Left ventricle myocardium inferior (tissue), 1 donor: ENCODE data around the gene CFAP73. TPM values are rescaled to one million over a fixed set of nuclear protein-coding genes. Genes with fewer than 3 reads are reported as not detected.

Experiments
- DNase-seq: peaks from one replicate; pipeline ENCODE4 v3.0.0-alpha.2; 2020
- H3K27ac ChIP-seq: fragments of 200-600 bp; replicated peaks from 2 replicates; pipeline ENCODE4 v1.8.0; 2021
- H3K27me3 ChIP-seq: fragments of 200-600 bp; 2 replicates; pipeline ENCODE4 v1.8.0; 2021; ENCODE audit warnings: low read depth
- H3K36me3 ChIP-seq: fragments of 200-600 bp; 2 replicates; pipeline ENCODE4 v1.8.0; 2021
- H3K4me1 ChIP-seq: fragments of 200-600 bp; 2 replicates; pipeline ENCODE4 v1.8.0; 2021
- H3K4me3 ChIP-seq: fragments of 200-600 bp; 2 replicates; pipeline ENCODE4 v1.8.0; 2021; ENCODE audit warnings: mild to moderate bottlenecking, moderate library complexity
- H3K9me3 ChIP-seq: fragments of 200-600 bp; replicated peaks from 2 replicates; pipeline ENCODE4 v1.8.0; 2021
- CTCF ChIP-seq: fragments of 200-600 bp; IDR thresholded peaks from 2 replicates; pipeline ENCODE4 v1.8.0; 2021; ENCODE audit warnings: antibody characterized with exemption, mild to moderate bottlenecking, borderline replicate concordance
- intact Hi-C: fragments of 100-400 bp; cut with micrococcal nuclease; formaldehyde crosslinking; loops from one replicate; pipeline ENCODE4 v1.11.0; 2022
- long read RNA-seq: library from polyadenylated mRNA; unstranded; transcript quantifications from one replicate; pipeline ENCODE4 v2.0.0, GENCODE V29; 2021
- total RNA-seq: library from RNA; stranded (reverse); fragmentation: NEBNext Ultra II Directional; extraction: Animal tissue kit (Norgen Biotek cat#: 25700); gene quantifications from one replicate; pipeline ENCODE4 v1.2.1, GENCODE V29; 2021
- donor health status: DM: no; HTN: yes; CAD: no; lungs with severe emphysema.

The CFAP73 gene
- total RNA-seq: not detected
- long read RNA-seq: 0 reads

GRCh38 chr12:113149361-113150150 lies at the start of gene CFAP73:
CFAP73 (plus strand) TSS chr12:113149724; CDS start chr12:113149858, 134 bp downstream.
- peak; percentile 59 for DNase-seq
- Histone ChIP-seq H3K4me1 (peaks cover 24% of the 10 kb centered on the region), H3K36me3 (no peaks in the 10 kb centered on the region), H3K4me3 (peak within 1 kb of the TSS; percentile 23), H3K27ac (no peak within 1 kb of the TSS), H3K27me3 (peaks cover 69% of the 10 kb centered on the region), H3K9me3 (no peaks in the 10 kb centered on the region)
- intact Hi-C loops: no loop called here
- TF ChIP-seq CTCF: no peak

- Histone ChIP-seq H3K27me3 (peaks cover 72% of the 10 kb centered on the region), H3K27ac (no peak overlapping the region), H3K4me1 (peaks cover 9% of the 10 kb centered on the region), H3K36me3 (no peaks in the 10 kb centered on the region), H3K4me3 (no peak overlapping the region), H3K9me3 (no peaks in the 10 kb centered on the region)
- TF ChIP-seq CTCF: no peak
- DNase-seq: no peak
- intact Hi-C loops: loop anchor here (2.0 kb wide), 1 partner anchor 51 kb away; no protein-coding TSS in a partner anchor
Observed at GRCh38 chr12:113099764-113100163, 49.8 kb upstream of the CFAP73 start.

GRCh38 chr12:113101751-113102150 lies 47.8 kb upstream of the CFAP73 start:
- no peak for TF ChIP-seq CTCF
- H3K4me3 ChIP-seq: no peak overlapping the region
- DNase-seq: no peak
- peaks cover 80% of the 10 kb centered on the region for H3K27me3 ChIP-seq
- no peaks in the 10 kb centered on the region for H3K36me3 ChIP-seq
- no peak overlapping the region for H3K27ac ChIP-seq
- intact Hi-C loops: no loop called here
- H3K9me3 ChIP-seq: no peaks in the 10 kb centered on the region
- peaks cover 9% of the 10 kb centered on the region for H3K4me1 ChIP-seq

- no peak overlapping the region for H3K4me3 ChIP-seq
- H3K27ac ChIP-seq: no peak overlapping the region
- no peaks in the 10 kb centered on the region for H3K36me3 ChIP-seq
- no peak for DNase-seq
- no peaks in the 10 kb centered on the region for H3K9me3 ChIP-seq
- intact Hi-C loops: no loop called here
- TF ChIP-seq CTCF: no peak
- peaks cover 71% of the 10 kb centered on the region for H3K27me3 ChIP-seq
- H3K4me1 ChIP-seq: peaks cover 9% of the 10 kb centered on the region
Observed at GRCh38 chr12:113102811-113103210, 46.7 kb upstream of the CFAP73 start.

- peaks cover 5% of the 10 kb centered on the region for H3K4me1 ChIP-seq
- DNase-seq: no peak
- peaks cover 68% of the 10 kb centered on the region for H3K27me3 ChIP-seq
- H3K36me3 ChIP-seq: no peaks in the 10 kb centered on the region
- no peak for TF ChIP-seq CTCF
- H3K9me3 ChIP-seq: no peaks in the 10 kb centered on the region
- intact Hi-C loops: no loop called here
- no peak overlapping the region for H3K4me3 ChIP-seq
- H3K27ac ChIP-seq: no peak overlapping the region
Observed at GRCh38 chr12:113103756-113104450, 45.6 kb upstream of the CFAP73 start.
